Karpas-422 (cell line): ENCODE data around the gene R3HCC1L. TPM values are rescaled to one million over a fixed set of nuclear protein-coding genes. Genes with fewer than 3 reads are reported as not detected.
"Not testable (repeated sequence)": the region's sequence is repeated elsewhere in the genome, so short reads cannot be mapped to it uniquely, and the experiment has no call there.

Source experiments
- DNase-seq: peaks from one replicate; pipeline ENCODE4 v3.0.0-alpha.2; 2015
- H2AFZ ChIP-seq: fragments of 200-600 bp; sonication (generic); 2 replicates; pipeline ENCODE4 v1.6.1; 2014; ENCODE audit warnings: antibody characterized with exemption, low read length, mixed read lengths
- H3K27ac ChIP-seq: fragments of 200-600 bp; sonication (generic); 2 replicates; pipeline ENCODE4 v1.5.1; 2014; ENCODE audit warnings: mild to moderate bottlenecking, low read length, moderate library complexity
- H3K27me3 ChIP-seq: fragments of 200-600 bp; sonication (generic); 2 replicates; pipeline ENCODE4 v1.6.1; 2014; ENCODE audit warnings: low read length, mixed read lengths
- H3K36me3 ChIP-seq: fragments of 200-600 bp; sonication (generic); 2 replicates; pipeline ENCODE4 v1.6.1; 2014; ENCODE audit warnings: low read length, mixed read lengths; ENCODE audit not compliant: insufficient read depth
- H3K4me1 ChIP-seq: fragments of 200-600 bp; sonication (generic); 2 replicates; pipeline ENCODE4 v1.6.1; 2014; ENCODE audit warnings: mild to moderate bottlenecking, low read length, mixed read lengths
- H3K4me2 ChIP-seq: fragments of 200-600 bp; sonication (generic); 2 replicates; pipeline ENCODE4 v1.6.1; 2014; ENCODE audit warnings: low read length, low read depth, mild to moderate bottlenecking; ENCODE audit not compliant: poor library complexity, severe bottlenecking
- H3K4me3 ChIP-seq: fragments of 200-600 bp; sonication (generic); 2 replicates; pipeline ENCODE4 v1.5.1; 2014; ENCODE audit warnings: mild to moderate bottlenecking, antibody characterized with exemption, low read length, mixed read lengths
- H3K79me2 ChIP-seq: fragments of 200-600 bp; sonication (generic); 2 replicates; pipeline ENCODE4 v1.6.1; 2014; ENCODE audit warnings: mild to moderate bottlenecking, low read length, mixed read lengths
- H3K9ac ChIP-seq: fragments of 200-600 bp; sonication (generic); 2 replicates; pipeline ENCODE4 v1.6.0; 2014; ENCODE audit warnings: low read length
- H3K9me2 ChIP-seq: fragments of 200-600 bp; sonication (generic), shearing (Covaris generic); replicated peaks from 2 replicates; pipeline ENCODE4 v1.6.0; 2014; ENCODE audit warnings: mild to moderate bottlenecking, low read length, moderate library complexity; ENCODE audit not compliant: insufficient read depth
- H3K9me3 ChIP-seq: fragments of 300-700, 200-600 bp; sonication (generic); 2 replicates; pipeline ENCODE4 v1.6.1; 2014; ENCODE audit warnings: low read length, mixed read lengths
- H4K20me1 ChIP-seq: fragments of 200-600 bp; sonication (generic); 2 replicates; pipeline ENCODE4 v1.6.1; 2014; ENCODE audit warnings: mild to moderate bottlenecking, antibody characterized with exemption, low read length, low read depth; ENCODE audit not compliant: insufficient read depth
- total RNA-seq: library from RNA; depleted of rRNA; stranded (reverse); fragments of >200 nt; shearing (Covaris generic); gene quantifications from 2 replicates; pipeline ENCODE4 v1.2.3, GENCODE V29; 2014; ENCODE audit warnings: low replicate concordance

Gene R3HCC1L
- total RNA-seq, 1 experiment from 2014 or later, result 13.3 TPM

DNA sequence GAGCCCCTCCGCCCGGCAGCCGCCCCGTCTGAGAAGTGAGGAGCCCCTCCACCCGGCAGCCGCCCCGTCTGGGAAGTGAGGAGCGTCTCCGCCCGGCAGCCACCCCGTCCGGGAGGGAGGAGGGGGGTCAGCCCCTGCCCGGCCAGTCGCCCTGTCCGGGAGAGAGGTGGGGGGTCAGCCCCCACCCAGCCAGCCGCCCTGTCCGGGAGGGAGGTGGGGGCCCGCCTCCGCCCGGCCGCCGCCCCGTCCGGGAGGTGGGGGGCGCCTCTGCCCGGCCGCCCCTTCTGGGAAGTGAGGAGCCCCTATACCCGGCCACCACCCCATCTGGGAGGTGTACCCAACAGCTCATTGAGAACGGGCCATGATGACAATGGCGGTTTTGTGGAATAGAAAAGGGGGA is 18.3 kb downstream of the R3HCC1L start:
- H4K20me1 ChIP-seq, H3K27me3 ChIP-seq, H3K4me1 ChIP-seq, H2AFZ ChIP-seq, DNase-seq, H3K4me3 ChIP-seq, H3K9me2 ChIP-seq, H3K36me3 ChIP-seq, H3K9ac ChIP-seq, H3K27ac ChIP-seq, H3K9me3 ChIP-seq, H3K4me2 ChIP-seq: not testable (repeated sequence)
- peaks cover 81% of the 10 kb centered on the region for H3K79me2 ChIP-seq

DNA sequence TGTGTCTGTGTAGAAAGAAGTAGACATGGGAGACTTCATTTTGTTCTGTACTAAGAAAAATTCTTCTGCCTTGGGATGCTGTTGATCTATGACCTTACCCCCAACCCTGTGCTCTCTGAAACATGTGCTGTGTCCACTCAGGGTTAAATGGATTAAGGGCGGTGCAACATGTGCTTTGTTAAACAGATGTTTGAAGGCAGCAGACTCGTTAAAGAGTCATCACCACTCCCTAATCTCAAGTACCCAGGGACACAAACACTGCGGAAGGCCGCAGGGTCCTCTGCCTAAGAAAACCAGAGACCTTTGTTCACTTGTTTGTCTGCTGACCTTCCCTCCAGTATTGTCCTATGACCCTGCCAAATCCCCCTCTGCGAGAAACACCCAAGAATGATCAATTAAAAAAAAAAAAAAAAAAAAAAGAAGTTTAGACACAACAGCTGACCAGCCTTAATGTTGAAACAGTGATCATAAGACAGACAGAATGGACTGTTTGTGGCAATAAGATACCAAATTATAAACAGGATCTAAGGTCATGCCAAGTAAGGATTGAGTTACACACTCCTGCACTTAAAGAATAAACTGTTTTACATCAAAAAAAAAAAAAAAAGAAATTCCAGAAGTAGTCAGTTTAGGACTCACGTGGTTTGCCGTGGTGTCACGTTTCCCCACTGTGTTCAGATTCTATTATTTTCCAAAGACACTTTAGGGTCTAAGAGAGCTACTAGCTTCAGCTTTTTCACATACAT is 18.9 kb downstream of the R3HCC1L start:
- H4K20me1 ChIP-seq, H3K4me2 ChIP-seq, H3K9me2 ChIP-seq, H2AFZ ChIP-seq, H3K9me3 ChIP-seq, H3K9ac ChIP-seq, H3K27ac ChIP-seq, H3K4me3 ChIP-seq, DNase-seq, H3K4me1 ChIP-seq, H3K27me3 ChIP-seq: not testable (repeated sequence)
- Histone ChIP-seq H3K36me3 (peaks cover 10% of the 10 kb centered on the region), H3K79me2 (peaks cover 81% of the 10 kb centered on the region)

DNA sequence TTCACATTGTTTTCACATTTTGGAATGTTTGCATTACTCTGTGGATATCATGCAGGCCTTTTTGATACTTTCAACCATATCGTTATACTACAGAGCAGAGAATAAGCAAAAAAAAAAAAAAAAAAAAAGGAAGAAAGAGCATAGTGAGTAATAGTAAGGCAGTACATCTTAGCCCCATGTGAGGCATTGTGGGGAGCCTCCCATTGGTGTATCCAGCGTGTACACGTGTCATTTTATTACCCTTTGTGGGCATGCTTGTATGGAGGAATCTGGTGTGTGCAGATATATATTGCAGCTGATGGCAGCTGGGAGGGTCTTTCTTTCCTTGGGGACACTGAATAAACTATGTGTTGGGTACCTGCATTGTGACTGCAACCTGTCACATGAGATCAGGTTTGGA is 19.6 kb downstream of the R3HCC1L start:
- peaks cover 81% of the 10 kb centered on the region for H3K79me2 ChIP-seq

DNA sequence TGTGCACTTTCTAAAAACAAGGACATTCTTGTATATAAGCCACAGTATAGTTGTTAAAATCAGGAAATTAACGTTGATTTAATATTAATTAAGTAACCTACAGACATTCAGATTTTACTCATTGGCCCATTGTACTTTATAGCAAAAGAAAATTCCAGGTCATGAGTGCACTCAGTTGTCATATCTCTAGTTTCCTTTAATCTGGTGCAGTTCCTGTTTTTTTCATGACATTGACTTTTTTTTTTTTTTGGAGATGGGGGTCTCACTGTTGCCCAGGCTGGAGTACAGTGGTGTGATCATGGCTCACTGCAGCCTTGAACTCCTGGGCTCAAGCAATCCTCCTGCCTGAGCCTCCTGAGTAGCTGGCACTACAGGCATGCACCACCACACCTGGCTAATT is 24.1 kb downstream of the R3HCC1L start:
- no peaks in the 10 kb centered on the region for H3K27me3 ChIP-seq
- no peak overlapping the region for H3K9ac ChIP-seq
- no peak overlapping the region for H2AFZ ChIP-seq
- H3K4me2 ChIP-seq, result no peak overlapping the region
- no peaks in the 10 kb centered on the region for H3K9me2 ChIP-seq
- no peak overlapping the region for H3K27ac ChIP-seq
- H3K4me3 ChIP-seq, result no peak overlapping the region
- peaks cover 91% of the 10 kb centered on the region for H3K79me2 ChIP-seq
- no peak for DNase-seq
- H3K9me3 ChIP-seq, result no peaks in the 10 kb centered on the region
- H3K4me1 ChIP-seq, result peaks cover 29% of the 10 kb centered on the region
- peaks cover 2% of the 10 kb centered on the region; the same call in 1 of the 2 replicates for H3K36me3 ChIP-seq
- H4K20me1 ChIP-seq, result no peaks in the 10 kb centered on the region

More for the DNA sequence above, 19.6 kb downstream of the R3HCC1L start:
- Histone ChIP-seq H3K27ac (no peak overlapping the region), H2AFZ (no peak overlapping the region), H3K9ac (no peak overlapping the region), H3K9me3 (no peaks in the 10 kb centered on the region; the same call in 1 of the 2 replicates), H3K36me3 (peaks cover 10% of the 10 kb centered on the region), H4K20me1 (no peaks in the 10 kb centered on the region), H3K9me2 (no peaks in the 10 kb centered on the region), H3K4me2 (no peak overlapping the region), H3K27me3 (no peaks in the 10 kb centered on the region), H3K4me3 (no peak overlapping the region), H3K4me1 (no peaks in the 10 kb centered on the region)
- no peak for DNase-seq

DNA sequence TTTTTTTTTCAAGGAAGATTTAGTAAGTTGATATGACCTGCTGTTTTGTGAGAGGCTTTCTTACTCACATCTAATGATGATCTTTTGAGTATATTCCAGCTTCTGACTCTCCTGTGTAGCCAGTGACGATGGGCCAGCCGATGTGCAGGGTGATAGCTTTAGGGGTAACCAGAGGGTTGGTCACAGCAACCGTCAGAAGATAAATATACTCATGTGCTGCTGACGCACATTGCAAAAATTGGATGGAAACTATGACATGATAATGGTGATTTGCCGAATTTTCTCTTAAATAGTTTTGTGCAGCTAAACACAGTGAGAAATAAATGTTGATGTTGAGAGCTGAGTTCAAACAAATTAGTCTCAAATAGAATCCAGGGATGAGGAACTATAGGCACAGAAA is 29.5 kb downstream of the R3HCC1L start:
- Histone ChIP-seq H4K20me1 (no peaks in the 10 kb centered on the region), H3K36me3 (peaks cover 9% of the 10 kb centered on the region; the same call in 1 of the 2 replicates), H3K4me3 (no peak overlapping the region)

DNA sequence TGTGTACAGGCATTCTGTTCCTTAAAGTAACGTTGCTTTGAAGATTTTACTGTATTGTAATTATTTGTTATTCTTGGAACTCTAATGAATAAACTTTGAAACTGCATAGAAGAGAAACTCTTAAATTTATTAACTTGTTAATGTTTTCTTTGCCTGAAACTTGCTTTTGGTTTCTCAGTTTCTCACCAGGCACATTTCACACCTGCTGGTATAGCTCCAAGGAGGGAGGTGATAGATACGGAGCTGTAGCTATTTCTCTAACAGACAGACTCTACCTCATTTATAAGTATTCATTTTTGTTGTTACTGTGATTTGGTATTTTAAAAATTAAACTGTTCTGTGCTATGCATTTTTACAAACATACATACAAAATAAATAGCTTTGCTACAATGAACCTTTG is 32.7 kb downstream of the R3HCC1L start:
- H3K9me3 ChIP-seq, result no peaks in the 10 kb centered on the region
- H3K27ac ChIP-seq, result peak overlapping the region; percentile 98
- H3K4me2 ChIP-seq, result peak overlapping the region; percentile 74
- peak overlapping the region; percentile 52 for H3K9ac ChIP-seq
- peaks cover 9% of the 10 kb centered on the region for H3K36me3 ChIP-seq
- H3K79me2 ChIP-seq, result peaks cover 58% of the 10 kb centered on the region
- no peak overlapping the region for H2AFZ ChIP-seq
- peaks cover 86% of the 10 kb centered on the region for H3K4me1 ChIP-seq
- no peak for DNase-seq
- no peaks in the 10 kb centered on the region; the same call in 1 of the 2 replicates for H4K20me1 ChIP-seq
- H3K9me2 ChIP-seq, result no peaks in the 10 kb centered on the region
- no peaks in the 10 kb centered on the region for H3K27me3 ChIP-seq
- peak overlapping the region; percentile 53 for H3K4me3 ChIP-seq

More for the DNA sequence above, 29.5 kb downstream of the R3HCC1L start:
- H3K4me2 ChIP-seq, result peak overlapping the region; percentile 32
- H3K27me3 ChIP-seq, result no peaks in the 10 kb centered on the region
- H3K79me2 ChIP-seq, result peaks cover 59% of the 10 kb centered on the region
- no peaks in the 10 kb centered on the region for H3K9me2 ChIP-seq
- H2AFZ ChIP-seq, result no peak overlapping the region
- peaks cover 81% of the 10 kb centered on the region for H3K4me1 ChIP-seq
- no peaks in the 10 kb centered on the region for H3K9me3 ChIP-seq
- no peak for DNase-seq
- H3K27ac ChIP-seq, result peak overlapping the region; percentile 74
- H3K9ac ChIP-seq, result peak overlapping the region; percentile 20

DNA sequence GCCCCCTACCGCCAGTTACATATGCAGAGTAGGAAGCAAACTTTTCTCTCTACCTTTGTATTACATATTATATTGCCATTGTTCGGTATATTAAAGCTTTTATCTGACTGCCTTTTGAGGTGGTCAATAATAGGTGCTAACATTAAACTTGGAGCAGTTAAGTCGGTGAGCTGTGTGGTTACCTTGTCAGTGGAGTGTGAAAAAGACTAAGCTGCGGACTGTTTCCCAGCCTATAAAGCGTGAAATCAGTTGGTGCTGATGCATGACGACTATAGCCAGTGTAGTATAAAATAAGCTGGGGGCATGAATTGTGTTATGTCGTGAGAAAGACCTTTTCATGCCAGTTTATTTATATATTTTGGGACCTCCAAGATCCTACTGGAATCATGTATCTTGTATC is 33.7 kb downstream of the R3HCC1L start:
- peaks cover 9% of the 10 kb centered on the region for H3K36me3 ChIP-seq
- peaks cover 77% of the 10 kb centered on the region for H3K4me1 ChIP-seq
- DNase-seq, result peak; percentile 72
- H3K9ac ChIP-seq, result peak overlapping the region; percentile 52
- peaks cover 63% of the 10 kb centered on the region for H3K79me2 ChIP-seq
- H2AFZ ChIP-seq, result no peak overlapping the region
- H3K9me2 ChIP-seq, result no peaks in the 10 kb centered on the region
- H3K27ac ChIP-seq, result peak overlapping the region; percentile 98
- H3K4me2 ChIP-seq, result peak overlapping the region; percentile 74
- peak overlapping the region; percentile 53 for H3K4me3 ChIP-seq
- no peaks in the 10 kb centered on the region; the same call in 1 of the 2 replicates for H4K20me1 ChIP-seq
- H3K9me3 ChIP-seq, result no peaks in the 10 kb centered on the region
- H3K27me3 ChIP-seq, result no peaks in the 10 kb centered on the region

DNA sequence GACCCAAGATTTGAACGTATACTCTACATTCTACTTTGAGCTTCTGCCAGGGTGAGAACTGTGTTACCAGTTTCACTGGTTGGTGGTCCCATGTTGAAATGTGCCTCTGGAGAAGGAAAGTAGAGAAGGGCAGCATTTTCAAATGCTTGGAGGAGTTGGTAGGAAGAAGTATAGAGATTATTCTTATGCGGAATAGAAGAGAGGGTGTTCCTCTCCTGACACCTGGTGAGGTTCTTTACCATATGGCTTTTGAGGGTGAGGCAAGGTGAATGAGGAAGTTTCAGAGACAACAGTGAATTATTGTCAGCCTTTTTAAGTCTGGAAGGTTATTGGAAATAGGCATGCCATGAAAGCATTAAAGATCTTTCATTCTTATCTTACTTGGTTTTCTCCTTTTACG is 34.3 kb downstream of the R3HCC1L start:
- peak overlapping the region; percentile 74 for H3K4me2 ChIP-seq
- no peaks in the 10 kb centered on the region for H3K9me2 ChIP-seq
- H3K4me3 ChIP-seq, result peak overlapping the region; percentile 53
- peaks cover 9% of the 10 kb centered on the region for H3K36me3 ChIP-seq
- H4K20me1 ChIP-seq, result no peaks in the 10 kb centered on the region; the same call in 1 of the 2 replicates
- H3K79me2 ChIP-seq, result peaks cover 66% of the 10 kb centered on the region
- no peaks in the 10 kb centered on the region for H3K27me3 ChIP-seq
- H3K9me3 ChIP-seq, result no peaks in the 10 kb centered on the region
- peaks cover 70% of the 10 kb centered on the region for H3K4me1 ChIP-seq
- peak overlapping the region; percentile 98 for H3K27ac ChIP-seq
- no peak overlapping the region for H2AFZ ChIP-seq
- peak overlapping the region; percentile 52 for H3K9ac ChIP-seq
- DNase-seq, result peak; percentile 61
